H9 (cell line): Measurements from ENCODE around the gene FBH1. TPM values are rescaled to one million over a fixed set of nuclear protein-coding genes. Genes with fewer than 3 reads are reported as not detected.

Source experiments
- DNase-seq: peaks from one replicate; pipeline ENCODE4 v3.0.0-alpha.2; 2017
- H2AFZ ChIP-seq: one replicate; pipeline ENCODE4 v1.6.1; 2013; ENCODE audit warnings: mild to moderate bottlenecking, low read length, control low read depth, moderate library complexity
- H2AK5ac ChIP-seq: 2 replicates; pipeline ENCODE4 v1.6.1; 2013; ENCODE audit warnings: low read length, control low read depth, mixed read lengths; ENCODE audit not compliant: insufficient read length
- H2BK120ac ChIP-seq: one replicate; pipeline ENCODE4 v1.6.1; 2013; ENCODE audit warnings: low read depth, mild to moderate bottlenecking, low read length, control low read depth, inconsistent platforms; ENCODE audit not compliant: poor library complexity, severe bottlenecking
- H2BK12ac ChIP-seq: 2 replicates; pipeline ENCODE4 v1.6.1; 2013; ENCODE audit warnings: low read length, control low read depth, mixed read lengths, low read depth; ENCODE audit not compliant: insufficient read length
- H2BK15ac ChIP-seq: 2 replicates; pipeline ENCODE4 v1.6.1; 2013; ENCODE audit warnings: low read depth, low read length, control low read depth
- H2BK20ac ChIP-seq: one replicate; pipeline ENCODE4 v1.6.1; 2013; ENCODE audit warnings: low read depth, mild to moderate bottlenecking, low read length, control low read depth, inconsistent platforms; ENCODE audit not compliant: poor library complexity, severe bottlenecking
- H2BK5ac ChIP-seq: 2 replicates; pipeline ENCODE4 v1.6.1; 2013; ENCODE audit warnings: low read length, control low read depth, mixed read lengths; ENCODE audit not compliant: insufficient read length
- H3K14ac ChIP-seq: 2 replicates; pipeline ENCODE4 v1.6.1; 2013; ENCODE audit warnings: low read length, control low read depth; ENCODE audit not compliant: insufficient read depth
- H3K18ac ChIP-seq: 2 replicates; pipeline ENCODE4 v1.6.1; 2013; ENCODE audit warnings: low read depth, mild to moderate bottlenecking, mixed read lengths, low read length, control low read depth; ENCODE audit not compliant: insufficient read length
- H3K23ac ChIP-seq: 2 replicates; pipeline ENCODE4 v1.6.1; 2013; ENCODE audit warnings: low read length, control low read depth, mixed read lengths, low read depth; ENCODE audit not compliant: insufficient read length
- H3K23me2 ChIP-seq: 2 replicates; pipeline ENCODE4 v1.6.1; 2013; ENCODE audit warnings: low read depth, mild to moderate bottlenecking, mixed read lengths, low read length, control low read depth; ENCODE audit not compliant: insufficient read length, poor library complexity, severe bottlenecking
- H3K27ac ChIP-seq: 2 replicates; pipeline ENCODE4 v1.5.1; 2013; ENCODE audit warnings: low read length, control low read depth, mixed read lengths, low read depth; ENCODE audit not compliant: insufficient read length
- H3K27me3 ChIP-seq: 2 replicates; pipeline ENCODE4 v1.6.1; 2013; ENCODE audit warnings: low read length, control low read depth, inconsistent platforms; ENCODE audit not compliant: insufficient read depth
- H3K4ac ChIP-seq: 2 replicates; pipeline ENCODE4 v1.6.1; 2013; ENCODE audit warnings: low read depth, mild to moderate bottlenecking, control low read depth, inconsistent platforms, low read length, moderate library complexity
- H3K4me1 ChIP-seq: 2 replicates; pipeline ENCODE4 v1.6.1; 2013; ENCODE audit warnings: low read length, control low read depth, inconsistent platforms; ENCODE audit not compliant: insufficient read depth
- H3K4me2 ChIP-seq: 2 replicates; pipeline ENCODE4 v1.6.1; 2013; ENCODE audit warnings: low read length, control low read depth, mixed read lengths; ENCODE audit not compliant: insufficient read length, insufficient read depth
- H3K56ac ChIP-seq: 2 replicates; pipeline ENCODE4 v1.6.1; 2013; ENCODE audit warnings: low read depth, mild to moderate bottlenecking, mixed read lengths, low read length, control low read depth; ENCODE audit not compliant: insufficient read length
- H3K79me1 ChIP-seq: 2 replicates; pipeline ENCODE4 v1.6.1; 2013; ENCODE audit warnings: low read depth, mild to moderate bottlenecking, moderate library complexity, low read length, control low read depth, inconsistent platforms; ENCODE audit not compliant: insufficient read depth, poor library complexity, severe bottlenecking
- H3K79me2 ChIP-seq: 2 replicates; pipeline ENCODE4 v1.6.1; 2013; ENCODE audit warnings: low read length, control low read depth, inconsistent platforms; ENCODE audit not compliant: insufficient read depth
- H3K9ac ChIP-seq: 2 replicates; pipeline ENCODE4 v1.6.1; 2013; ENCODE audit warnings: low read length, control low read depth, mixed read lengths; ENCODE audit not compliant: insufficient read length; ENCODE audit errors: extremely low read depth
- H3K9me3 ChIP-seq: one replicate; pipeline ENCODE4 v1.6.1; 2013; ENCODE audit warnings: low read depth, low read length, inconsistent platforms; ENCODE audit not compliant: control insufficient read depth
- H3T11ph ChIP-seq: one replicate; pipeline ENCODE4 v1.6.1; 2013; ENCODE audit warnings: mild to moderate bottlenecking, low read length, control low read depth, inconsistent platforms
- H4K20me1 ChIP-seq: one replicate; pipeline ENCODE4 v1.6.1; 2013; ENCODE audit not compliant: control insufficient read depth, insufficient read length, insufficient read depth
- H4K5ac ChIP-seq: 2 replicates; pipeline ENCODE4 v1.6.1; 2013; ENCODE audit warnings: low read depth, mild to moderate bottlenecking, mixed read lengths, low read length, control low read depth; ENCODE audit not compliant: insufficient read length
- H4K8ac ChIP-seq: replicated peaks from 2 replicates; pipeline ENCODE4 v1.6.1; 2013; ENCODE audit warnings: low read length, control low read depth, mixed read lengths, low read depth; ENCODE audit not compliant: insufficient read length
- H4K91ac ChIP-seq: 2 replicates; pipeline ENCODE4 v1.6.1; 2013; ENCODE audit warnings: low read depth, mild to moderate bottlenecking, moderate library complexity, mixed read lengths, low read length, control low read depth; ENCODE audit not compliant: insufficient read length
- H3K27ac Mint-ChIP-seq, 3 experiments: 2 replicates in 2 of 3; 3 replicates in 1 of 3; pipeline ENCODE4 v1.8.0; 2020 to 2021; ENCODE audit warnings: mixed read lengths in 3 of 3, mild to moderate bottlenecking in 1 of 3, moderate library complexity in 1 of 3
- H3K27me3 Mint-ChIP-seq: 2 replicates; pipeline ENCODE4 v1.8.0; 2021; ENCODE audit warnings: low read depth, mild to moderate bottlenecking, moderate library complexity, mixed read lengths
- H3K36me3 Mint-ChIP-seq, 3 experiments: 2 replicates in 2 of 3; 3 replicates in 1 of 3; pipeline ENCODE4 v1.8.0; 2020 to 2021; ENCODE audit warnings: low read depth in 3 of 3, mixed read lengths in 3 of 3; ENCODE audit not compliant: insufficient read depth in 1 of 3
- H3K4me1 Mint-ChIP-seq, 2 experiments: 2 replicates each; pipeline ENCODE4 v1.8.0; 2020; ENCODE audit warnings: mixed read lengths in 2 of 2
- H3K4me3 Mint-ChIP-seq, 2 experiments: 2 replicates in 1 of 2; 3 replicates in 1 of 2; pipeline ENCODE4 v1.8.0; 2020 to 2021; ENCODE audit warnings: mild to moderate bottlenecking in 2 of 2, mixed read lengths in 2 of 2, moderate library complexity in 1 of 2
- H3K9me3 Mint-ChIP-seq, 2 experiments: 2 replicates in 1 of 2; 3 replicates in 1 of 2; pipeline ENCODE4 v1.8.0; 2020; ENCODE audit warnings: mild to moderate bottlenecking in 2 of 2, mixed read lengths in 2 of 2, moderate library complexity in 1 of 2
- WGBS: extraction: QIAGEN DNeasy Blood & Tissue Kit; methylation state at CpG from one replicate; pipeline ENCODE4 v1.1.7; 2013; ENCODE audit warnings: missing lambda C conversion rate, low lambda C conversion rate, mixed read lengths; ENCODE audit not compliant: insufficient read length; ENCODE audit errors: extremely low coverage; 5-methylcytosine and 5-hydroxymethylcytosine counted together
- total RNA-seq: library from RNA; stranded (reverse); gene quantifications from 2 replicates; pipeline ENCODE4 v1.2.1, GENCODE V29; 2021
- TF ChIP-seq, protein P1 (sequence below): fragments of 200-600 bp; sonication (generic); conservative IDR thresholded peaks from 3 replicates; pipeline ENCODE4 v1.8.0; 2021; ENCODE audit warnings: antibody characterized with exemption, mild to moderate bottlenecking

FBH1 gene
- total RNA-seq, 1 experiment from 2014 or later: 52.2 TPM

- Histone ChIP-seq H3K79me2 (no peaks in the 10 kb centered on the region), H3K9ac (no peak overlapping the region), H3K4ac (no peak overlapping the region), H3K79me1 (no peaks in the 10 kb centered on the region), H2BK12ac (no peak overlapping the region), H2AK5ac (no peak overlapping the region), H3K23me2 (no peaks in the 10 kb centered on the region), H3K27ac (no peak overlapping the region), H3K9me3 (no peaks in the 10 kb centered on the region), H2BK15ac (no peak overlapping the region), H2AFZ (no peak overlapping the region), H3T11ph (no peak overlapping the region), H4K5ac (no peak overlapping the region), H2BK120ac (no peak overlapping the region), H3K4me2 (no peak overlapping the region), H2BK5ac (no peak overlapping the region), H2BK20ac (no peak overlapping the region), H4K91ac (no peak overlapping the region), H3K4me1 (no peaks in the 10 kb centered on the region), H3K56ac (no peak overlapping the region), H4K8ac (no peak overlapping the region), H4K20me1 (no peaks in the 10 kb centered on the region), H3K14ac (no peak overlapping the region), H3K23ac (no peak overlapping the region), H3K27me3 (no peaks in the 10 kb centered on the region), H3K18ac (no peak overlapping the region)
- TF ChIP-seq, protein P1, sequence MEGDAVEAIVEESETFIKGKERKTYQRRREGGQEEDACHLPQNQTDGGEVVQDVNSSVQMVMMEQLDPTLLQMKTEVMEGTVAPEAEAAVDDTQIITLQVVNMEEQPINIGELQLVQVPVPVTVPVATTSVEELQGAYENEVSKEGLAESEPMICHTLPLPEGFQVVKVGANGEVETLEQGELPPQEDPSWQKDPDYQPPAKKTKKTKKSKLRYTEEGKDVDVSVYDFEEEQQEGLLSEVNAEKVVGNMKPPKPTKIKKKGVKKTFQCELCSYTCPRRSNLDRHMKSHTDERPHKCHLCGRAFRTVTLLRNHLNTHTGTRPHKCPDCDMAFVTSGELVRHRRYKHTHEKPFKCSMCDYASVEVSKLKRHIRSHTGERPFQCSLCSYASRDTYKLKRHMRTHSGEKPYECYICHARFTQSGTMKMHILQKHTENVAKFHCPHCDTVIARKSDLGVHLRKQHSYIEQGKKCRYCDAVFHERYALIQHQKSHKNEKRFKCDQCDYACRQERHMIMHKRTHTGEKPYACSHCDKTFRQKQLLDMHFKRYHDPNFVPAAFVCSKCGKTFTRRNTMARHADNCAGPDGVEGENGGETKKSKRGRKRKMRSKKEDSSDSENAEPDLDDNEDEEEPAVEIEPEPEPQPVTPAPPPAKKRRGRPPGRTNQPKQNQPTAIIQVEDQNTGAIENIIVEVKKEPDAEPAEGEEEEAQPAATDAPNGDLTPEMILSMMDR: no peak
- no peak for DNase-seq
- Mint-ChIP-seq H3K36me3 (peaks cover 21 to 81% (median 76%) of the 10 kb centered on the region in 3 experiments; a peak in 6 of 7 replicates), H3K27ac (0 out of 7 replicates have a peak overlapping the region, but pooled peaks of 1 of the 3 experiments have one; percentile 8), H3K4me3 (no peak overlapping the region), H3K4me1 (no peaks in the 10 kb centered on the region), H3K9me3 (no peaks in the 10 kb centered on the region), H3K27me3 (no peaks in the 10 kb centered on the region)
- WGBS: no CpG with 5 or more reads among the region's 14 CpGs
These were observed 44.0 kb downstream of the FBH1 start for GRCh38 chr10:5933909-5934546.
